ENCODE measurements around the gene SFT2D1. TPM values are rescaled to one million over a fixed set of nuclear protein-coding genes. Genes with fewer than 3 reads are reported as not detected.
"Not testable (repeated sequence)": the region's sequence is repeated elsewhere in the genome, so short reads cannot be mapped to it uniquely, and the experiment has no call there.

Gene SFT2D1
- total RNA-seq, 1 experiment from 2014 or later, result 39.5 TPM

DNA sequence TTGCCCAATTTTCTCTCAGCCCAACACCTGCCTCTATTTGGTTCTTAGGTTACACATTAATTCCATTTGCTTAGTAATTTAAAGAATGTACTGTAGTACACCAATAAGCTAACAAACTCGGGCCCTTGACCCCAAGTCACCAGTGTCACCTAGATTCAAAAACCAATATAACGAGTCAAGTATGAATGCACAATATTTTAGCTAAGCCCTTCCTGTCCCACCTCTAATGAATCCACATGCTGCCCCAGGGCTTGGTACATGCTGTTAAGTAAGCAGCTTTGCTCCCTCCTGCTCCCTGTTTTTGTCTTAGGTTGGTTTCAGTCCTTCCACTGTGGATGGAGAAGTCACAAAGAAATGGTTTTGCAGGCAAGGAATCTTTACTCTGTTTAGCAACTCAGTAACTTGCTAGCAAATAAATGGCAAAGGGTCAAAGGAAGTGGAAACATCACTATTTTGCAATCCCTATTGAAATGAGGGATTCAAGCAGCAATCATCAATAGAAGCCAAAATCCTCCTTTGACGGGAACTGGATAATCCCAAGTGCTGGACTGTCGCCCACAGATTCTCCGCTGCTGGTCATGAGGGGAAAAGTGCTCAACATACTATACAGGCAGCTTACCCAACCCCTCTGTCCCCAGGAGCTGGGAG is 45.4 kb upstream of the SFT2D1 start:
- Mint-ChIP-seq H3K9me3 (ENCODE audit: unreplicated experiment) (no peaks in the 10 kb centered on the region), H3K27ac (ENCODE audit: low read depth, unreplicated experiment) (no peak overlapping the region), H3K27me3 (ENCODE audit: insufficient read depth, unreplicated experiment) (peaks cover 7% of the 10 kb centered on the region), H3K4me1 (ENCODE audit: insufficient read depth, unreplicated experiment) (no peaks in the 10 kb centered on the region), H3K36me3 (ENCODE audit: insufficient read depth, unreplicated experiment) (no peaks in the 10 kb centered on the region), H3K4me3 (ENCODE audit: unreplicated experiment) (no peak overlapping the region)
- BruUV-seq (replicated peaks), result no TSS peak
- ChIA-PET CTCF (interaction anchor here (0.7 to 1.8 kb wide), 5 partner anchors 13 to 231 kb away, joined by 3 to 10 read pairs (median 4); no protein-coding TSS in a partner anchor), POLR2A (interaction anchor here (1.0 kb wide), 1 partner anchor 45 kb away, joined by 3 read pairs; no protein-coding TSS in a partner anchor)
- TF ChIP-seq, protein P1, sequence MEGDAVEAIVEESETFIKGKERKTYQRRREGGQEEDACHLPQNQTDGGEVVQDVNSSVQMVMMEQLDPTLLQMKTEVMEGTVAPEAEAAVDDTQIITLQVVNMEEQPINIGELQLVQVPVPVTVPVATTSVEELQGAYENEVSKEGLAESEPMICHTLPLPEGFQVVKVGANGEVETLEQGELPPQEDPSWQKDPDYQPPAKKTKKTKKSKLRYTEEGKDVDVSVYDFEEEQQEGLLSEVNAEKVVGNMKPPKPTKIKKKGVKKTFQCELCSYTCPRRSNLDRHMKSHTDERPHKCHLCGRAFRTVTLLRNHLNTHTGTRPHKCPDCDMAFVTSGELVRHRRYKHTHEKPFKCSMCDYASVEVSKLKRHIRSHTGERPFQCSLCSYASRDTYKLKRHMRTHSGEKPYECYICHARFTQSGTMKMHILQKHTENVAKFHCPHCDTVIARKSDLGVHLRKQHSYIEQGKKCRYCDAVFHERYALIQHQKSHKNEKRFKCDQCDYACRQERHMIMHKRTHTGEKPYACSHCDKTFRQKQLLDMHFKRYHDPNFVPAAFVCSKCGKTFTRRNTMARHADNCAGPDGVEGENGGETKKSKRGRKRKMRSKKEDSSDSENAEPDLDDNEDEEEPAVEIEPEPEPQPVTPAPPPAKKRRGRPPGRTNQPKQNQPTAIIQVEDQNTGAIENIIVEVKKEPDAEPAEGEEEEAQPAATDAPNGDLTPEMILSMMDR (IDR thresholded peaks at IDR 0.05; ENCODE audit: unreplicated experiment), result no peak
- DNase-seq (ENCODE audit: unreplicated experiment), result no peak
- intact Hi-C loops (cut with micrococcal nuclease), result no loop called here

DNA sequence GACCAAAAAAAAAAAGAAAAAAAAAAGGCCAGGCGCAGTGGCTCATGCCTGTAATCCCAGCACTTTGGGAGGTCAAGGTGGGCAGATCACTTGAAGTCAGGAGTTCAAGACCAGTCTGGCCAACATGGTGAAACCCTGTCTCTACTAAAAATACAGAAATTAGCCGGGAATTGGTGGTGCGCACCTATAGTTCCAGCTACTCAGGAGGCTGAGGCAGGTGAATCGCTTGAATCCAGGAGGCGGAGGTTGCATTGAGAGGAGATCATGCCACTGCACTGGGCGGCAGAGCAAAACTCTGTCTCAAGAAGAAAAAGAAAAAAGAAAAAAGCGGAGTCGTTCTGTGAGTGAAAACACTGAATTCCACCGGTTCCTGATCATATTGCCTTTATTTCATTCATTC is 44.8 kb upstream of the SFT2D1 start:
- H3K36me3 Mint-ChIP-seq (ENCODE audit: insufficient read depth, unreplicated experiment); intact Hi-C loops (cut with micrococcal nuclease); BruUV-seq (replicated peaks); H3K4me3 Mint-ChIP-seq (ENCODE audit: unreplicated experiment); H3K4me1 Mint-ChIP-seq (ENCODE audit: insufficient read depth, unreplicated experiment); H3K9me3 Mint-ChIP-seq (ENCODE audit: unreplicated experiment); H3K27me3 Mint-ChIP-seq (ENCODE audit: insufficient read depth, unreplicated experiment); H3K27ac Mint-ChIP-seq (ENCODE audit: low read depth, unreplicated experiment); DNase-seq (ENCODE audit: unreplicated experiment): not testable (repeated sequence)
- POLR2A ChIA-PET, result interaction anchor here (1.0 kb wide), 1 partner anchor 44 kb away, joined by 3 read pairs; no protein-coding TSS in a partner anchor
- CTCF ChIA-PET, result interaction anchor here (0.7 to 2.7 kb wide), 4 partner anchors 14 to 230 kb away, joined by 3 to 13 read pairs (median 4); no protein-coding TSS in a partner anchor

DNA sequence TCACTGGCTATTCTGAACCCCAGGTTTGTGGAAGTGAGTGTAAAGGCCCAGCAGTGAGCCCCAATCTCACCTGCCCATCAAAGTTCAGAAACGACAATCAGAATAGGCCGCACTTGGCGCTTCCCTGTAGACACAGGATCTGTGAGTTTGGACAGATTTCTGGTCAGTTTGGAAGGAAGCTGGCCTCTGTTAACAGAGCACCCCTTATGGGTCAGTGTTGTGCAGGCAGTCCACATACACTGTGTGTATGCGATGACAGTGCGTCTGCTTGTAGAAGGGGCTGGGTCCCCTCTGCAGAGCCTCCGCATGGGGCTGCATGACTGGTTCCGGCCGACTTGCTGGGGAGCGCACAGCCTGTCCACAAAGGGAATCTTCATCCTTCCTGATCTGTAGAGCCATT is 43.8 kb upstream of the SFT2D1 start:
- BruUV-seq (replicated peaks), result no TSS peak

DNA sequence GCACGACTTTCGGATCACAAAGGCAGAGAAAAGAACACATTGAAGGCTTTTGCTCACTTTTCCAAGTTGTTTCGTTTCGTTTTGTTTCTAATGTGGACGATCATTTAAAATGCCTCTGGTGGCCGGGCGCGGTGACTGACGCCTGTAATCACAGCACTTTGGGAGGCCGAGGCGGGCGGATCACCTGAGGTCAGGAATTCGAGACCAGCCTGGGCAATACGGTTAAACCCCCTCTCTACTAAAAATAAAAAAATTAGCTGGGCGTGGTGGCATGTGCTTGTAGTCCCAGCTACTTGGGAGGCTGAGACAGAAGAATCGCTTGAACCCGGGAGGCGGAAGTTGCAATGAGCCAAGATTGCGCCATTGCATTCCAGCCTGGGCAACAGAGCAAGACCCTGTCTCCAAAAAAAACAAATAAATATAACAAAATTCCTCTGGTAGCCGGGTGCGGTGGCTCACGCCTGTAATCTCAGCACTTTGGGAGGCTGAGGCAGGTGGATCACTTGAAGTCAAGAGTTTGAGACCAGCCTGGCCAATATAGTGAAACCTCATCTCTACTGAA is 41.5 kb upstream of the SFT2D1 start:
- not testable (repeated sequence) for H3K36me3 Mint-ChIP-seq (ENCODE audit: insufficient read depth, unreplicated experiment); H3K27me3 Mint-ChIP-seq (ENCODE audit: insufficient read depth, unreplicated experiment); H3K4me1 Mint-ChIP-seq (ENCODE audit: insufficient read depth, unreplicated experiment); H3K9me3 Mint-ChIP-seq (ENCODE audit: unreplicated experiment); DNase-seq (ENCODE audit: unreplicated experiment)
- TF ChIP-seq, protein P1 (IDR thresholded peaks at IDR 0.05; ENCODE audit: unreplicated experiment), result peak; percentile 11
- ChIA-PET POLR2A (interaction anchor here (0.6 to 1.9 kb wide), 11 partner anchors 8 to 243 kb away, joined by 3 to 14 read pairs (median 4); partner anchors contain the start of genes RPS6KA2 and SFT2D1), CTCF (interaction anchor here (1.0 to 1.4 kb wide), 2 partner anchors 37 to 107 kb away, joined by 4 to 7 read pairs; no protein-coding TSS in a partner anchor)
- BruUV-seq (replicated peaks), result TSS peak; percentile 58
- Mint-ChIP-seq H3K27ac (ENCODE audit: low read depth, unreplicated experiment) (peak overlapping the region; percentile 88), H3K4me3 (ENCODE audit: unreplicated experiment) (peak overlapping the region; percentile 85)
- intact Hi-C loops (cut with micrococcal nuclease), result loop anchor here (5.0 kb wide), 1 partner anchor 227 kb away; no protein-coding TSS in a partner anchor

More for the DNA sequence above, 43.8 kb upstream of the SFT2D1 start:
- Mint-ChIP-seq H3K4me1 (ENCODE audit: insufficient read depth, unreplicated experiment) (no peaks in the 10 kb centered on the region), H3K36me3 (ENCODE audit: insufficient read depth, unreplicated experiment) (no peaks in the 10 kb centered on the region), H3K9me3 (ENCODE audit: unreplicated experiment) (no peaks in the 10 kb centered on the region), H3K27me3 (ENCODE audit: insufficient read depth, unreplicated experiment) (no peaks in the 10 kb centered on the region), H3K27ac (ENCODE audit: low read depth, unreplicated experiment) (no peak overlapping the region), H3K4me3 (ENCODE audit: unreplicated experiment) (no peak overlapping the region)
- TF ChIP-seq, protein P1 (IDR thresholded peaks at IDR 0.05; ENCODE audit: unreplicated experiment), result no peak
- intact Hi-C loops (cut with micrococcal nuclease), result no loop called here
- DNase-seq (ENCODE audit: unreplicated experiment), result no peak
- CTCF ChIA-PET, result interaction anchor here (1.4 to 2.7 kb wide), 2 partner anchors 15 to 112 kb away, joined by 4 to 13 read pairs; no protein-coding TSS in a partner anchor
- POLR2A ChIA-PET, result no interaction called here
